HEK293 (cell line): ENCODE data around the gene FZR1.

Source experiments
- CTCF ChIA-PET: fragments of 350-600 bp; formaldehyde crosslinking; extraction: SDS; loops from one replicate; lab custom pipeline; 2021; ENCODE audit warnings: antibody characterized with exemption; lab: Yijun Ruan, JAX
- POLR2A ChIA-PET: fragments of 300-600 bp; formaldehyde crosslinking; extraction: SDS; loops from one replicate; lab custom pipeline; 2020; ENCODE audit warnings: antibody characterized with exemption, inconsistent platforms; lab: Yijun Ruan, JAX
- H3K27ac ChIP-seq: fragments of 200-500 bp; sonication (Bioruptor generic); 2 replicates; pipeline ENCODE4 v1.5.1; 2014; ENCODE audit warnings: low read depth, low read length, control low read depth, inconsistent platforms; ENCODE audit errors: extremely low read depth
- H3K36me3 ChIP-seq, 2 experiments: fragments of 200-500 bp in 1 of 2; sonication (Bioruptor generic) in 1 of 2; 1 replicate in 1 of 2; 2 replicates in 1 of 2; pipeline ENCODE4 v1.5.1; 2014 to 2017; ENCODE audit warnings: inconsistent platforms in 2 of 2, low read length in 2 of 2; ENCODE audit not compliant: control insufficient read depth in 2 of 2, insufficient read depth in 1 of 2
- H3K4me1 ChIP-seq: fragments of 200-500 bp; sonication (Bioruptor generic); 2 replicates; pipeline ENCODE4 v1.5.1; 2014; ENCODE audit warnings: mild to moderate bottlenecking, low read length, inconsistent platforms; ENCODE audit not compliant: control insufficient read depth, insufficient read depth
- H3K4me3 ChIP-seq: 2 replicates; pipeline ENCODE4 v1.5.1; 2011; ENCODE audit warnings: low read depth, mild to moderate bottlenecking, control low read depth, low read length, moderate library complexity
- H3K9me3 ChIP-seq: fragments of 200-500 bp; sonication (Bioruptor generic); 2 replicates; pipeline ENCODE4 v1.5.1; 2014; ENCODE audit warnings: low read depth, low read length, inconsistent platforms; ENCODE audit not compliant: control insufficient read depth, insufficient read depth
- GLIS2 ChIP-seq: fragments of 450-650 bp; formaldehyde crosslinking; IDR thresholded peaks from 2 replicates; pipeline ENCODE4 v1.5.1; 2016; ENCODE audit warnings: missing biosample characterization, missing genetic modification characterization
- MZF1 ChIP-seq: fragments of 450-650 bp; formaldehyde crosslinking; IDR thresholded peaks from 2 replicates; pipeline ENCODE4 v1.5.1; 2017; ENCODE audit warnings: missing biosample characterization, missing genetic modification characterization, borderline replicate concordance
- SP2 ChIP-seq: fragments of 450-650 bp; formaldehyde crosslinking; IDR thresholded peaks from 2 replicates; pipeline ENCODE4 v1.5.1; 2016; ENCODE audit warnings: missing biosample characterization, missing genetic modification characterization
- YY1 ChIP-seq: fragments of 450-650 bp; formaldehyde crosslinking; IDR thresholded peaks from 2 replicates; pipeline ENCODE4 v1.5.1; 2018; ENCODE audit warnings: missing biosample characterization, missing genetic modification characterization
- ZIC2 ChIP-seq: fragments of 450-650 bp; formaldehyde crosslinking; IDR thresholded peaks from 2 replicates; pipeline ENCODE4 v1.5.1; 2016; ENCODE audit warnings: missing biosample characterization, missing genetic modification characterization
- ZNF10 ChIP-seq: fragments of 450-650 bp; formaldehyde crosslinking; IDR thresholded peaks from 2 replicates; pipeline ENCODE4 v1.5.1; 2017; ENCODE audit warnings: missing biosample characterization, missing genetic modification characterization
- ZNF121 ChIP-seq: fragments of 450-650 bp; formaldehyde crosslinking; IDR thresholded peaks from 2 replicates; pipeline ENCODE4 v1.5.1; 2016; ENCODE audit warnings: missing biosample characterization, missing genetic modification characterization
- ZNF148 ChIP-seq: fragments of 450-650 bp; formaldehyde crosslinking; IDR thresholded peaks from 2 replicates; pipeline ENCODE4 v1.5.0; 2017; ENCODE audit warnings: missing biosample characterization, missing genetic modification characterization, borderline replicate concordance
- ZNF211 ChIP-seq: fragments of 450-650 bp; formaldehyde crosslinking; IDR thresholded peaks from 2 replicates; pipeline ENCODE4 v1.5.1; 2016; ENCODE audit warnings: low read depth, missing biosample characterization, missing genetic modification characterization
- ZNF362 ChIP-seq: fragments of 450-650 bp; formaldehyde crosslinking; IDR thresholded peaks from 2 replicates; pipeline ENCODE4 v1.5.1; 2016; ENCODE audit warnings: missing biosample characterization, missing genetic modification characterization
- ZNF404 ChIP-seq: fragments of 450-650 bp; formaldehyde crosslinking; IDR thresholded peaks from 2 replicates; pipeline ENCODE4 v1.5.1; 2017; ENCODE audit warnings: missing biosample characterization, missing genetic modification characterization
- ZNF513 ChIP-seq: fragments of 450-650 bp; IDR thresholded peaks from 2 replicates; pipeline ENCODE4 v1.5.1; 2018; ENCODE audit warnings: missing biosample characterization, missing genetic modification characterization
- ZNF544 ChIP-seq: fragments of 450-650 bp; formaldehyde crosslinking; IDR thresholded peaks from 2 replicates; pipeline ENCODE4 v1.5.0; 2017; ENCODE audit warnings: missing biosample characterization, missing genetic modification characterization
- ZNF548 ChIP-seq: fragments of 450-650 bp; formaldehyde crosslinking; IDR thresholded peaks from 2 replicates; pipeline ENCODE4 v1.5.1; 2016; ENCODE audit warnings: missing biosample characterization, missing genetic modification characterization
- ZNF585B ChIP-seq: fragments of 450-650 bp; formaldehyde crosslinking; IDR thresholded peaks from 2 replicates; pipeline ENCODE4 v1.5.1; 2016; ENCODE audit warnings: missing biosample characterization, missing genetic modification characterization
- ZNF623 ChIP-seq: fragments of 450-650 bp; formaldehyde crosslinking; IDR thresholded peaks from 2 replicates; pipeline ENCODE4 v1.5.1; 2016; ENCODE audit warnings: missing biosample characterization, missing genetic modification characterization
- ZNF664 ChIP-seq: fragments of 450-650 bp; formaldehyde crosslinking; IDR thresholded peaks from 2 replicates; pipeline ENCODE4 v1.5.1; 2016; ENCODE audit warnings: missing biosample characterization, missing genetic modification characterization
- ZNF670 ChIP-seq: fragments of 450-650 bp; formaldehyde crosslinking; IDR thresholded peaks from 2 replicates; pipeline ENCODE4 v1.5.1; 2016; ENCODE audit warnings: missing biosample characterization, missing genetic modification characterization, low read depth
- ZSCAN16 ChIP-seq: fragments of 450-650 bp; formaldehyde crosslinking; IDR thresholded peaks from 2 replicates; pipeline ENCODE4 v1.5.1; 2016; ENCODE audit warnings: missing biosample characterization, missing genetic modification characterization

The FZR1 gene

GRCh38 chr19:3500429-3501101 lies 5.5 kb upstream of the FZR1 start, which contains the start of gene DOHH (continued):
- TF ChIP-seq ZNF148 = peak; percentile 62; the same call in 1 of the 2 replicates
- no peak for TF ChIP-seq ZNF404 (tag by site-specific recombination)
- TF ChIP-seq ZNF513 (tag by site-specific recombination) = no peak
- TF ChIP-seq ZNF664 (tag by site-specific recombination) = peak; percentile 99
- TF ChIP-seq ZSCAN16 (tag by site-specific recombination) = no peak
- no peak for TF ChIP-seq ZNF211 (tag by site-specific recombination)
- TF ChIP-seq ZNF544 (tag by site-specific recombination) = no peak
- TF ChIP-seq SP2 = peak; percentile 54
- no peak for TF ChIP-seq MZF1
- no peak for TF ChIP-seq GLIS2 (tag by site-specific recombination)
- no peak for TF ChIP-seq ZNF585B (tag by site-specific recombination)

GRCh38 chr19:3501780-3502179 lies 4.3 kb upstream of the FZR1 start:
- H3K9me3 ChIP-seq = no peaks in the 10 kb centered on the region
- H3K4me1 ChIP-seq = peaks cover 2% of the 10 kb centered on the region
- POLR2A ChIA-PET = interaction anchor here (0.6 to 1.0 kb wide), 2 partner anchors 16 to 1644 kb away, joined by 3 to 4 read pairs; no protein-coding TSS in a partner anchor
- peaks cover 0 to 6% of the 10 kb centered on the region in 2 experiments; a peak in 1 of 3 replicates for H3K36me3 ChIP-seq
- no peak for TF ChIP-seq ZNF548 (tag by site-specific recombination)
- no peak for TF ChIP-seq ZNF10
- no peak for TF ChIP-seq ZNF623 (tag by site-specific recombination)
- TF ChIP-seq ZNF121 (tag by site-specific recombination) = 0 out of 2 replicates have a peak, but pooled peaks have one; percentile 19
- no peak for TF ChIP-seq ZNF670 (tag by site-specific recombination)
- TF ChIP-seq YY1 (tag by site-specific recombination) = no peak
- TF ChIP-seq ZNF362 (tag by site-specific recombination) = peak; percentile 64; the same call in 1 of the 2 replicates
- TF ChIP-seq ZIC2 (tag by site-specific recombination) = no peak
- H3K4me3 ChIP-seq = no peak overlapping the region
- CTCF ChIA-PET = interaction anchor here (0.6 to 1.1 kb wide), 3 partner anchors 29 to 349 kb away, joined by 3 to 5 read pairs (median 4); no protein-coding TSS in a partner anchor
- no peak overlapping the region for H3K27ac ChIP-seq
